Sigmoid colon (tissue), 4 donors: ENCODE data around the gene FLNC.

Experiments used
- EP300 ChIP-seq, 4 donors: sonication (generic); formaldehyde crosslinking; IDR thresholded peaks; one replicate each; pipeline ENCODE4 v1.6.1; 2017; ENCODE audit warnings: antibody characterized with exemption in 4 of 4
- TF ChIP-seq, protein P1 (sequence below), 4 experiments: fragments of 450-650 bp in 3 of 4; fragments of 200-600 bp in 1 of 4; IDR thresholded peaks; one replicate each; pipeline ENCODE4 v1.5.1; 2016 to 2019; ENCODE audit warnings: antibody characterized with exemption in 4 of 4, mild to moderate bottlenecking in 3 of 4, moderate library complexity in 2 of 4

DNA sequence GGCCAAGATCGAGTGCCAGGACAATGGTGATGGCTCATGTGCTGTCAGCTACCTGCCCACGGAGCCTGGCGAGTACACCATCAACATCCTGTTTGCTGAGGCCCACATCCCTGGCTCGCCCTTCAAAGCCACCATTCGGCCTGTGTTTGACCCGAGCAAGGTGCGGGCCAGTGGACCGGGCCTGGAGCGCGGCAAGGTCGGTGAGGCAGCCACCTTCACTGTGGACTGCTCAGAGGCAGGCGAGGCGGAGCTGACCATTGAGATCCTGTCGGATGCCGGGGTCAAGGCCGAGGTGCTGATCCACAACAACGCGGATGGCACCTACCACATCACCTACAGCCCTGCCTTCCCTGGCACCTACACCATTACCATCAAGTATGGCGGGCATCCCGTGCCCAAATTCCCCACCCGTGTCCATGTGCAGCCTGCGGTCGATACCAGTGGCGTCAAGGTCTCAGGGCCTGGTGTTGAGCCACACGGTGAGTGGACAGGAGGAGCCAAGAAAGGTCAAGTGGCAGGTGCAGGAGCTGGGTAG, 14.6 kb downstream of the FLNC start:
- TF ChIP-seq, protein P1, sequence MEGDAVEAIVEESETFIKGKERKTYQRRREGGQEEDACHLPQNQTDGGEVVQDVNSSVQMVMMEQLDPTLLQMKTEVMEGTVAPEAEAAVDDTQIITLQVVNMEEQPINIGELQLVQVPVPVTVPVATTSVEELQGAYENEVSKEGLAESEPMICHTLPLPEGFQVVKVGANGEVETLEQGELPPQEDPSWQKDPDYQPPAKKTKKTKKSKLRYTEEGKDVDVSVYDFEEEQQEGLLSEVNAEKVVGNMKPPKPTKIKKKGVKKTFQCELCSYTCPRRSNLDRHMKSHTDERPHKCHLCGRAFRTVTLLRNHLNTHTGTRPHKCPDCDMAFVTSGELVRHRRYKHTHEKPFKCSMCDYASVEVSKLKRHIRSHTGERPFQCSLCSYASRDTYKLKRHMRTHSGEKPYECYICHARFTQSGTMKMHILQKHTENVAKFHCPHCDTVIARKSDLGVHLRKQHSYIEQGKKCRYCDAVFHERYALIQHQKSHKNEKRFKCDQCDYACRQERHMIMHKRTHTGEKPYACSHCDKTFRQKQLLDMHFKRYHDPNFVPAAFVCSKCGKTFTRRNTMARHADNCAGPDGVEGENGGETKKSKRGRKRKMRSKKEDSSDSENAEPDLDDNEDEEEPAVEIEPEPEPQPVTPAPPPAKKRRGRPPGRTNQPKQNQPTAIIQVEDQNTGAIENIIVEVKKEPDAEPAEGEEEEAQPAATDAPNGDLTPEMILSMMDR (IDR thresholded peaks at IDR 0.05): no peak
- no peak for TF ChIP-seq EP300 (IDR thresholded peaks at IDR 0.05)
